Small intestine (tissue), 7 donors: ENCODE measurements around the gene GYPB. TPM values are rescaled to one million over a fixed set of nuclear protein-coding genes. Genes with fewer than 3 reads are reported as not detected.
A peak's percentile ranks its signal among the peaks of the same experiment; 100 is the strongest.
"Not testable (repeated sequence)": the region's sequence is repeated elsewhere in the genome, so short reads cannot be mapped to it uniquely, and the experiment has no call there.

Experiments
- DNase-seq, 2 donors: peaks; one replicate each; pipeline versions ENCODE4 v3.0.0 to v3.0.0-alpha.2; 2013
- FAIRE-seq: peaks from 2 replicates; lab custom pipeline; 2012; peaks lifted over from hg19 to GRCh38; lab: Jason Lieb, UNC
- H3K27ac ChIP-seq, 3 donors: one replicate each; pipeline ENCODE4 v1.5.1; 2013; ENCODE audit warnings: low read length in 2 of 3, mild to moderate bottlenecking in 2 of 3, control low read depth in 1 of 3, inconsistent platforms in 1 of 3, low read depth in 1 of 3, moderate library complexity in 1 of 3
- H3K27me3 ChIP-seq, 3 donors: one replicate each; pipeline ENCODE4 v1.6.1; 2013; ENCODE audit warnings: low read length in 3 of 3, inconsistent platforms in 1 of 3; ENCODE audit not compliant: control insufficient read depth in 3 of 3, insufficient read depth in 3 of 3
- H3K36me3 ChIP-seq, 3 donors: one replicate each; pipeline ENCODE4 v1.6.1; 2013; ENCODE audit warnings: low read length in 3 of 3, inconsistent platforms in 1 of 3, low read depth in 1 of 3, mild to moderate bottlenecking in 1 of 3, moderate library complexity in 1 of 3; ENCODE audit not compliant: control insufficient read depth in 3 of 3, insufficient read depth in 2 of 3
- H3K4me1 ChIP-seq, 3 donors: one replicate each; pipeline ENCODE4 v1.6.1; 2013; ENCODE audit warnings: low read length in 2 of 3, inconsistent platforms in 1 of 3, low read depth in 1 of 3, mild to moderate bottlenecking in 1 of 3, moderate library complexity in 1 of 3; ENCODE audit not compliant: control insufficient read depth in 3 of 3, insufficient read depth in 2 of 3
- H3K4me3 ChIP-seq, 3 donors: one replicate each; pipeline ENCODE4 v1.5.1; 2013; ENCODE audit warnings: low read length in 3 of 3, control low read depth in 1 of 3, inconsistent platforms in 1 of 3, low read depth in 1 of 3, mild to moderate bottlenecking in 1 of 3, moderate library complexity in 1 of 3
- H3K9me3 ChIP-seq, 2 donors: one replicate each; pipeline ENCODE4 v1.6.1; 2013; ENCODE audit warnings: low read depth in 1 of 2, low read length in 1 of 2; ENCODE audit not compliant: control insufficient read depth in 2 of 2, insufficient read depth in 1 of 2
- WGBS, 3 donors: extraction: QIAGEN DNeasy Blood & Tissue Kit; methylation state at CpG; one replicate each; pipeline ENCODE4 v1.1.7; 2013; 5-methylcytosine and 5-hydroxymethylcytosine counted together
- polyA plus RNA-seq, 4 donors: library from polyadenylated mRNA; stranded (reverse) in 3 of 4; unstranded in 1 of 4; fragments of 200-250 nt in 3 of 4; fragments of 120-200 nt in 1 of 4; gene quantifications; one replicate each; pipeline versions ENCODE4 v1.2.1 to v1.2.3, GENCODE V29; 2013
- donor health status: healthy with polysubstance abuse.
- donor health status: control.
- donor health status: control.
- donor health status: Bipolar disorder and iron deficiency.
- donor health status: healthy.

GYPB gene
- polyA plus RNA-seq, 4 donors, result 0.68 TPM; not detected in 3

- H3K4me1 ChIP-seq, result no peaks in the 10 kb centered on the region
- DNase-seq (no peak), FAIRE-seq (no peak)
- no peaks in the 10 kb centered on the region for H3K27me3 ChIP-seq
- no peaks in the 10 kb centered on the region for H3K36me3 ChIP-seq
- H3K9me3 ChIP-seq, result no peaks in the 10 kb centered on the region
- H3K27ac ChIP-seq, result no peak overlapping the region
- WGBS, 3 donors, result 62 to 91% (median 72%) methylated on average over 1 of the region's 1 CpG
- no peak overlapping the region for H3K4me3 ChIP-seq
These were observed 33.0 kb downstream of the GYPB start for GRCh38 chr4:143986180-143986579.

GRCh38 chr4:143980776-143981175 is 38.4 kb downstream of the GYPB start:
- FAIRE-seq, result not testable (repeated sequence)
- DNase-seq, result peak in 1 of 2 donors; percentile 8
- 22 to 53% (median 49%) methylated on average over 4 of the region's 4 CpGs for WGBS, 3 donors

GRCh38 chr4:143975527-143975926 is 43.7 kb downstream of the GYPB start:
- not testable (repeated sequence) for FAIRE-seq, H3K27me3 ChIP-seq, DNase-seq, H3K4me1 ChIP-seq, H3K36me3 ChIP-seq, H3K4me3 ChIP-seq, H3K27ac ChIP-seq, H3K9me3 ChIP-seq

More at GRCh38 chr4:143980776-143981175, 38.4 kb downstream of the GYPB start:
- not testable (repeated sequence) for H3K27me3 ChIP-seq, H3K4me3 ChIP-seq, H3K4me1 ChIP-seq, H3K9me3 ChIP-seq, H3K36me3 ChIP-seq, H3K27ac ChIP-seq

- not testable (repeated sequence) for H3K27ac ChIP-seq, FAIRE-seq, H3K4me1 ChIP-seq, H3K36me3 ChIP-seq, H3K27me3 ChIP-seq, H3K9me3 ChIP-seq, DNase-seq, H3K4me3 ChIP-seq
- WGBS, 3 donors, result 73 to 89% (median 82%) methylated on average over 4 of the region's 4 CpGs
These were observed 45.2 kb downstream of the GYPB start for GRCh38 chr4:143974021-143974420.

- Histone ChIP-seq H3K4me1 (no peaks in the 10 kb centered on the region), H3K27ac (no peak overlapping the region), H3K4me3 (no peak overlapping the region), H3K9me3 (no peaks in the 10 kb centered on the region), H3K27me3 (no peaks in the 10 kb centered on the region), H3K36me3 (no peaks in the 10 kb centered on the region)
- WGBS, 3 donors, result 80 to 85% (median 81%) methylated on average over 3 to 4 of the region's 4 CpGs
- FAIRE-seq (no peak), DNase-seq (no peak)
These were observed 58.1 kb downstream of the GYPB start for GRCh38 chr4:143961075-143961474.

- H3K27me3 ChIP-seq, H3K27ac ChIP-seq, DNase-seq, FAIRE-seq, H3K36me3 ChIP-seq, H3K9me3 ChIP-seq, H3K4me1 ChIP-seq, H3K4me3 ChIP-seq: not testable (repeated sequence)
- 67 to 70% (median 67%) methylated on average over 3 of the region's 3 CpGs for WGBS, 3 donors
These were observed 63.9 kb downstream of the GYPB start for GRCh38 chr4:143955306-143955705.

GRCh38 chr4:143951458-143951972 is 67.7 kb downstream of the GYPB start:
- H3K9me3 ChIP-seq, FAIRE-seq, H3K4me3 ChIP-seq, H3K36me3 ChIP-seq, H3K27ac ChIP-seq, H3K27me3 ChIP-seq, DNase-seq, H3K4me1 ChIP-seq: not testable (repeated sequence)

- H3K27me3 ChIP-seq, H3K27ac ChIP-seq, H3K4me1 ChIP-seq, FAIRE-seq, H3K9me3 ChIP-seq, DNase-seq, H3K4me3 ChIP-seq, H3K36me3 ChIP-seq: not testable (repeated sequence)
- WGBS, 3 donors, result 89 to 95% (median 94%) methylated on average over 4 of the region's 4 CpGs
These were observed 68.2 kb downstream of the GYPB start for GRCh38 chr4:143950967-143951366.

- 4 to 67% (median 65%) methylated on average over 1 of the region's 1 CpG for WGBS, 3 donors
- H3K9me3 ChIP-seq, FAIRE-seq: not testable (repeated sequence)
These were observed 69.0 kb downstream of the GYPB start for GRCh38 chr4:143950185-143950584.

More at GRCh38 chr4:143950185-143950584, 69.0 kb downstream of the GYPB start:
- not testable (repeated sequence) for H3K4me1 ChIP-seq, H3K27ac ChIP-seq, H3K4me3 ChIP-seq, H3K36me3 ChIP-seq, DNase-seq, H3K27me3 ChIP-seq
